Smooth muscle cell (in vitro differentiated cells): ENCODE results near the gene GTF3C1. TPM values are rescaled to one million over a fixed set of nuclear protein-coding genes. Genes with fewer than 3 reads are reported as not detected.

ENCODE experiments used
- DNase-seq: peaks from one replicate; lab custom pipeline; 2025; ENCODE audit not compliant: unreplicated experiment; lab: John Stamatoyannopoulos, UW
- H2AFZ ChIP-seq: fragments of 200-600 bp; sonication (generic); 2 replicates; pipeline ENCODE4 v1.6.0; 2016; ENCODE audit warnings: antibody characterized with exemption, low read depth, mild to moderate bottlenecking
- H3F3A ChIP-seq: fragments of 200-600 bp; sonication (generic); 2 replicates; pipeline ENCODE4 v1.6.0; 2017; ENCODE audit warnings: antibody characterized with exemption, low read depth
- H3K27ac ChIP-seq: fragments of 200-600 bp; sonication (generic); 2 replicates; pipeline ENCODE4 v1.5.1; 2016; ENCODE audit warnings: low read depth, mild to moderate bottlenecking
- H3K27me3 ChIP-seq: fragments of 200-600 bp; sonication (generic); 2 replicates; pipeline ENCODE4 v1.6.1; 2016; ENCODE audit warnings: low read depth, mild to moderate bottlenecking
- H3K36me3 ChIP-seq: fragments of 200-600 bp; sonication (generic); 2 replicates; pipeline ENCODE4 v1.5.1; 2016; ENCODE audit warnings: low read depth
- H3K4me1 ChIP-seq: fragments of 200-600 bp; sonication (generic); 2 replicates; pipeline ENCODE4 v1.5.1; 2016; ENCODE audit warnings: low read depth
- H3K4me2 ChIP-seq: fragments of 200-600 bp; sonication (generic); 2 replicates; pipeline ENCODE4 v1.6.0; 2016; ENCODE audit warnings: mild to moderate bottlenecking
- H3K4me3 ChIP-seq: fragments of 200-600 bp; sonication (generic); 2 replicates; pipeline ENCODE4 v1.5.1; 2016; ENCODE audit warnings: mild to moderate bottlenecking
- H3K79me2 ChIP-seq: fragments of 200-600 bp; sonication (generic); 2 replicates; pipeline ENCODE4 v1.6.0; 2016; ENCODE audit warnings: low read depth, mild to moderate bottlenecking
- H3K9ac ChIP-seq: fragments of 200-600 bp; sonication (generic); 2 replicates; pipeline ENCODE4 v1.6.0; 2016; ENCODE audit warnings: low read depth
- H3K9me3 ChIP-seq: fragments of 200-600 bp; sonication (generic); replicated peaks from 2 replicates; pipeline ENCODE4 v1.5.1; 2016; ENCODE audit warnings: low read depth
- H4K20me1 ChIP-seq: fragments of 200-600 bp; sonication (generic); 2 replicates; pipeline ENCODE4 v1.6.0; 2016; ENCODE audit warnings: low read depth
- WGBS: methylation state at CpG from one replicate; pipeline ENCODE4 v1.1.7; 2016; ENCODE audit warnings: low lambda C conversion rate; 5-methylcytosine and 5-hydroxymethylcytosine counted together
- polyA plus RNA-seq: library from polyadenylated mRNA; unstranded; fragments of >200 nt; fragmentation: Nextera tagmentation; extraction: Ambion mirVana; gene quantifications from 2 replicates; pipeline ENCODE4 v1.2.1, GENCODE V29; 2016
- total RNA-seq: library from RNA; depleted of rRNA; stranded (reverse); fragments of >200 nt; gene quantifications from 2 replicates; pipeline ENCODE4 v1.2.3, GENCODE V29; 2014
- TF ChIP-seq, protein P1 (sequence below): fragments of 200-600 bp; sonication (generic); IDR thresholded peaks from 2 replicates; pipeline ENCODE4 v1.5.1; 2017; ENCODE audit warnings: borderline replicate concordance, mild to moderate bottlenecking, antibody characterized with exemption; ENCODE audit not compliant: insufficient read depth, poor library complexity, severe bottlenecking

GTF3C1 gene
- total and polyA plus RNA-seq, 2 experiments from 2014 or later, result 47.6 to 78.5 TPM

DNA sequence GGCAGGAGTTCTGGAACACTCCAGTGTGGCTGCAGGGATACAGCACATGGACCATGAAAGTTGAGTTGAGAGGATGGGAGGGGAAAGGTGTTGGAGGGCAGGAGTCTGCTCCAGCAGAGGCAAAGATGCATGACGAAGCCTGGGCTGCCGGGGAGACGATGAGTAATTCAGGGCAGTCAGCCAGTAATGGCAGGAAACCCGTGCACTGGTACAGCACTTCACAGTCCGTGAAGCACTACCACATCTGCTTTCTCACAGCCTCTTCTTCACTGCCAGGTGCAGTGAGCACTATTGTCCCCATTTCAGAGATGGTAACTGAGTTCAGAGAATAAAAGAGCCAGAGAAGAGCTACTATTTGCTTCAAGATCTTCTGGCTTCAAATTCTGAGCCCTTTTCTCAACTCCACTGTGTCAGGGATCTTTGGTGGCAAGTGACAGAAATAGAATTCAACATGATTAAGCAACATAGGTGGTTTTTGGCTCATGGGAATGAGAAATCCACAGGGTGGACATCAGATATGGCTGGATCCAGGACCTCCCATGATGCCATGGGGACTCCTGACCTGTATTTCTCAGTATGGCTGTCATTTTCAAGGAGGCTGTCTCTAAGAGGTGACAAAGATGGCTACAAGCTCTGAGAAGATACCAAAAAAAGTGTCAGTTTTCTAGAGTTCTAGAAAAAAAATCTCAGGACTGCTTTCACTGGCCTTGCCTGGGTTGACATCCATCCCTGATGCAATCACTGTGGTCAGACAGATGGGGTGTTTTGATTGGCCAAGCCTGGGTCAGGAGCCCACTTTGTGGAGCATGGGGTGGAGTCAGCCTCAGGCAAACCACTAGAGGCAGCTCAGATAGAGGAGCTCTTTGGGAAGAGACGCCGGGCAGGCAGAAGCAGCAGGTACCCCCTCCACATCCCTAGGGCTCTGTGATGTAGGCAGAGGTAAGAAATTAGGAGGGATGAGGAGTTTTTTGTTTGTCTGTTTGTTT, 123.0 kb downstream of the GTF3C1 start:
- no peaks in the 10 kb centered on the region for H3K36me3 ChIP-seq
- H3K9ac ChIP-seq, result no peak overlapping the region
- TF ChIP-seq, protein P1, sequence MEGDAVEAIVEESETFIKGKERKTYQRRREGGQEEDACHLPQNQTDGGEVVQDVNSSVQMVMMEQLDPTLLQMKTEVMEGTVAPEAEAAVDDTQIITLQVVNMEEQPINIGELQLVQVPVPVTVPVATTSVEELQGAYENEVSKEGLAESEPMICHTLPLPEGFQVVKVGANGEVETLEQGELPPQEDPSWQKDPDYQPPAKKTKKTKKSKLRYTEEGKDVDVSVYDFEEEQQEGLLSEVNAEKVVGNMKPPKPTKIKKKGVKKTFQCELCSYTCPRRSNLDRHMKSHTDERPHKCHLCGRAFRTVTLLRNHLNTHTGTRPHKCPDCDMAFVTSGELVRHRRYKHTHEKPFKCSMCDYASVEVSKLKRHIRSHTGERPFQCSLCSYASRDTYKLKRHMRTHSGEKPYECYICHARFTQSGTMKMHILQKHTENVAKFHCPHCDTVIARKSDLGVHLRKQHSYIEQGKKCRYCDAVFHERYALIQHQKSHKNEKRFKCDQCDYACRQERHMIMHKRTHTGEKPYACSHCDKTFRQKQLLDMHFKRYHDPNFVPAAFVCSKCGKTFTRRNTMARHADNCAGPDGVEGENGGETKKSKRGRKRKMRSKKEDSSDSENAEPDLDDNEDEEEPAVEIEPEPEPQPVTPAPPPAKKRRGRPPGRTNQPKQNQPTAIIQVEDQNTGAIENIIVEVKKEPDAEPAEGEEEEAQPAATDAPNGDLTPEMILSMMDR, result no peak
- WGBS, result 50% methylated on average over 7 of the region's 7 CpGs
- H3F3A ChIP-seq, result no peaks in the 10 kb centered on the region
- H3K9me3 ChIP-seq, result peaks cover 7% of the 10 kb centered on the region
- no peaks in the 10 kb centered on the region for H3K79me2 ChIP-seq
- no peak overlapping the region for H3K4me2 ChIP-seq
- no peaks in the 10 kb centered on the region for H3K27me3 ChIP-seq
- no peak overlapping the region for H3K4me3 ChIP-seq
- H4K20me1 ChIP-seq, result no peaks in the 10 kb centered on the region
- no peak overlapping the region for H2AFZ ChIP-seq
- H3K4me1 ChIP-seq, result no peaks in the 10 kb centered on the region
- no peak for DNase-seq
- no peak overlapping the region for H3K27ac ChIP-seq

DNA sequence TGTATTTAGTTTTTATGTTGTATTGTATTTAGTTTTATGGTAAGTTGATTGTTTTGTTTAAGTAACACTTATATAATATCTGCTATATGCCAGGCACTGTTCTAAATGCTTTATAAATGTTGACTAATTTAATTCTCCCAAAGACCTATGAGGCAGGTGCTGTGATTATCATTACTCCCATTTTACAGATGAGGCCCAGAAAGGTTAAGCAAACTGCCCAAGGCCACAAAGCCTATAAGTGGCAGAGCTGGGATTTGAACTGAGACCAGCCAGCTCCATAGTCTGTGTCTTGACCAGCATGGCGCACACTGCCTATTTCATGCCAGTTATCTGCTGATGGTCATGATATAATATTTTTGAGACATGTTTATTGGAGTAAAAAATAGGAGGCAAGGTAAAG, 123.8 kb downstream of the GTF3C1 start:
- no peak overlapping the region for H2AFZ ChIP-seq
- H3K9me3 ChIP-seq, result peaks cover 10% of the 10 kb centered on the region
- TF ChIP-seq, protein P1, result no peak
- H3K9ac ChIP-seq, result no peak overlapping the region
- no peak overlapping the region for H3K4me3 ChIP-seq
- DNase-seq, result no peak
- H4K20me1 ChIP-seq, result no peaks in the 10 kb centered on the region
- H3F3A ChIP-seq, result no peaks in the 10 kb centered on the region
- no peak overlapping the region for H3K4me2 ChIP-seq
- no peaks in the 10 kb centered on the region for H3K27me3 ChIP-seq
- 94% methylated on average over 1 of the region's 1 CpG for WGBS
- no peaks in the 10 kb centered on the region for H3K36me3 ChIP-seq
- no peaks in the 10 kb centered on the region for H3K79me2 ChIP-seq
- H3K27ac ChIP-seq, result no peak overlapping the region
- H3K4me1 ChIP-seq, result no peaks in the 10 kb centered on the region

DNA sequence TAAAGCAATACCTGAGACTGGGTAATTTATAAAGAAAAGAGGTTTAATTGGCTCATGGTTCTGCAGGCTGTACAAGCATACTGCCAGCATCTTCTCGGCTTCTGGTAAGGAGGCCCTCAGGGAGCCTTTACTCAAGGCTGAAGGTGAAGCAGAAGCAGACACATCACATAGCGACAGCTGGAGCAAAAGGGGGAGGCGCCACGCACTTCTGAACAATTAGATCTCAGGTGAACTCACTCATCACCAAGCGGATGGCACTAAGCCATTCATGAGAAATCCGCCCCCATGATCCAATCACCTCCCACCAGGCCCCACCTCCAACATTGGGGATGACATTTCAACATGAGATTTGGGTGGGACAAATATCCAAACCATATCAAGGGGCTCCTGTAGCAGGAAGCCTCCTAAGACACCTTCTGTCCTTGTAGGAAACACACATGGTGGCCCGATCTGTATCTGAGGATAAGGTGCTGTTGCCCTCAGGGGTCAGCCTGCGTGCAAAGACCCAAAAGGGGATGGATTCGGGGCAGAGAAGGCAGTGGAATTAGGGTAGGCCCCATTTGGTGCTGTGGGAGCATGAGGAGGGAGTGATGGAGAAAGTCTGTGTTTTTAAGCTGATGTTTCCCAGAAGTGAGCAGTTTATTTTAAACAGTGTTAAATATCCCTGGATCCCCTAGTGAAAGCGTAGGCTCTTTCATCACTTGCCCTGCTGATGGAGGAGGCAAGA, 124.8 kb downstream of the GTF3C1 start:
- TF ChIP-seq, protein P1, result no peak
- peaks cover 10% of the 10 kb centered on the region for H3K9me3 ChIP-seq
- no peak overlapping the region for H3K4me2 ChIP-seq
- WGBS, result 91% methylated on average over 10 of the region's 10 CpGs
- no peaks in the 10 kb centered on the region for H3K36me3 ChIP-seq
- H3K4me1 ChIP-seq, result no peaks in the 10 kb centered on the region
- no peaks in the 10 kb centered on the region for H3K79me2 ChIP-seq
- H3F3A ChIP-seq, result no peaks in the 10 kb centered on the region
- DNase-seq, result no peak
- H4K20me1 ChIP-seq, result no peaks in the 10 kb centered on the region
- H3K27me3 ChIP-seq, result no peaks in the 10 kb centered on the region
- no peak overlapping the region for H2AFZ ChIP-seq
- H3K9ac ChIP-seq, result no peak overlapping the region
- H3K4me3 ChIP-seq, result no peak overlapping the region
- H3K27ac ChIP-seq, result no peak overlapping the region
